DOHH2 (cell line): ENCODE results near the gene VDAC2.

Experiments used
- H3F3A ChIP-seq: fragments of 200-600 bp; sonication (generic), shearing (Covaris generic); 2 replicates; pipeline ENCODE4 v1.6.0; 2016; ENCODE audit warnings: antibody characterized with exemption, mild to moderate bottlenecking; ENCODE audit not compliant: control insufficient read depth, insufficient read depth
- H3K27ac ChIP-seq: fragments of 200-600 bp; sonication (generic); 2 replicates; pipeline ENCODE4 v1.5.1; 2014; ENCODE audit warnings: low read depth, mild to moderate bottlenecking, low read length, moderate library complexity
- H3K27me3 ChIP-seq: fragments of 200-600 bp; sonication (generic); 2 replicates; pipeline ENCODE4 v1.6.1; 2014; ENCODE audit warnings: mild to moderate bottlenecking, low read length, mixed read lengths; ENCODE audit not compliant: control insufficient read depth
- H3K36me3 ChIP-seq: fragments of 200-600 bp; sonication (generic); 2 replicates; pipeline ENCODE4 v1.6.1; 2014; ENCODE audit warnings: mild to moderate bottlenecking, low read length, moderate library complexity, mixed read lengths; ENCODE audit not compliant: control insufficient read depth
- H3K4me1 ChIP-seq: fragments of 200-600 bp; sonication (generic); 2 replicates; pipeline ENCODE4 v1.6.1; 2014; ENCODE audit warnings: mild to moderate bottlenecking, low read length, mixed read lengths; ENCODE audit not compliant: control insufficient read depth
- H3K4me2 ChIP-seq: fragments of 200-600 bp; sonication (generic); 2 replicates; pipeline ENCODE4 v1.6.0; 2014; ENCODE audit warnings: mild to moderate bottlenecking, low read length, moderate library complexity
- H3K4me3 ChIP-seq: fragments of 200-600 bp; sonication (generic); 2 replicates; pipeline ENCODE4 v1.5.1; 2014; ENCODE audit warnings: mild to moderate bottlenecking, low read length, mixed read lengths
- H3K79me2 ChIP-seq: fragments of 200-600 bp; sonication (generic); 2 replicates; pipeline ENCODE4 v1.6.1; 2014; ENCODE audit warnings: mild to moderate bottlenecking, low read length, mixed read lengths; ENCODE audit not compliant: control insufficient read depth
- H3K9me2 ChIP-seq: fragments of 200-600 bp; sonication (generic); replicated peaks from 2 replicates; pipeline ENCODE4 v1.6.1; 2014; ENCODE audit warnings: mild to moderate bottlenecking, low read length, mixed read lengths; ENCODE audit not compliant: control insufficient read depth
- H3K9me3 ChIP-seq: fragments of 200-600 bp; sonication (generic); 2 replicates; pipeline ENCODE4 v1.6.1; 2014; ENCODE audit warnings: antibody characterized with exemption, low read length, mixed read lengths; ENCODE audit not compliant: control insufficient read depth, insufficient read depth
- H4K20me1 ChIP-seq: fragments of 200-600 bp; sonication (generic); 2 replicates; pipeline ENCODE4 v1.6.0; 2014; ENCODE audit warnings: low read depth, mild to moderate bottlenecking, antibody characterized with exemption, low read length, moderate library complexity; ENCODE audit not compliant: control insufficient read depth, insufficient read depth
- CTCF ChIP-seq: fragments of 200-600 bp; sonication (generic); IDR thresholded peaks from one replicate; pipeline ENCODE4 v1.5.1; 2014; ENCODE audit warnings: antibody characterized with exemption, mild to moderate bottlenecking, low read depth, low read length; ENCODE audit not compliant: poor library complexity, severe bottlenecking
- EZH2phosphoT487 ChIP-seq: fragments of 200-600 bp; sonication (generic); IDR thresholded peaks from 2 replicates; pipeline ENCODE4 v1.6.1; 2017; ENCODE audit warnings: borderline replicate concordance, mild to moderate bottlenecking, antibody characterized with exemption, low read length, moderate library complexity, mixed read lengths

VDAC2 gene

DNA sequence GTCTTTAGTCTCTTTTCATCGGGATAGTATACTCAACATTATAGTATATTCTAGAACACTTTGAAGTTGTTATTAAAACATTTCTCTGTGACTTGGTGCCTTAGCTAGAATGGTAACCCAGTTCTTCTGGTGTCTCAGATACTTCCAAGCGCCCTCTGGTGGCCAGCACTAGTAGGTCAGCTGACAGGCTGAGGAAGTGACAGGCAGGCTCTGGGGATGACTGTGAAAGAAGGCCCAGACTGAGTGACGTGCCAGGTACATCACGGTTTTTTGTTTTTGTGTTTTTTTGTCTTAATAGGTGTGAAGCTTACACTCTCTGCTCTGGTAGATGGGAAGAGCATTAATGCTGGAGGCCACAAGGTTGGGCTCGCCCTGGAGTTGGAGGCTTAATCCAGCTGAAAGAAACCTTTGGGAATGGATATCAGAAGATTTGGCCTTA is 20.0 kb downstream of the VDAC2 start:
- Histone ChIP-seq H3F3A (peaks cover 43% of the 10 kb centered on the region), H4K20me1 (0 out of 2 replicates have a peak, but pooled peaks cover 4% of the 10 kb centered on the region), H3K4me2 (no peak overlapping the region), H3K4me3 (no peak overlapping the region), H3K4me1 (peaks cover 23% of the 10 kb centered on the region), H3K27me3 (no peaks in the 10 kb centered on the region), H3K27ac (no peak overlapping the region), H3K36me3 (peaks cover 78% of the 10 kb centered on the region), H3K79me2 (peaks cover 77% of the 10 kb centered on the region), H3K9me3 (no peaks in the 10 kb centered on the region), H3K9me2 (no peaks in the 10 kb centered on the region)
- TF ChIP-seq EZH2phosphoT487 (no peak), CTCF (peak; percentile 97)

GRCh38 chr10:75231672-75232581 is 21.3 kb downstream of the VDAC2 start:
- peaks cover 65% of the 10 kb centered on the region for H3K36me3 ChIP-seq
- H3K79me2 ChIP-seq, result peaks cover 64% of the 10 kb centered on the region
- no peaks in the 10 kb centered on the region for H3K9me2 ChIP-seq
- TF ChIP-seq EZH2phosphoT487, result no peak
- no peak for TF ChIP-seq CTCF
- no peak overlapping the region for H3K4me3 ChIP-seq
- H3K9me3 ChIP-seq, result no peaks in the 10 kb centered on the region
- peaks cover 29% of the 10 kb centered on the region for H3K4me1 ChIP-seq
- H4K20me1 ChIP-seq, result no peaks in the 10 kb centered on the region
- H3K27ac ChIP-seq, result no peak overlapping the region
- no peak overlapping the region for H3K4me2 ChIP-seq
- H3K27me3 ChIP-seq, result no peaks in the 10 kb centered on the region
- peaks cover 42% of the 10 kb centered on the region for H3F3A ChIP-seq

DNA sequence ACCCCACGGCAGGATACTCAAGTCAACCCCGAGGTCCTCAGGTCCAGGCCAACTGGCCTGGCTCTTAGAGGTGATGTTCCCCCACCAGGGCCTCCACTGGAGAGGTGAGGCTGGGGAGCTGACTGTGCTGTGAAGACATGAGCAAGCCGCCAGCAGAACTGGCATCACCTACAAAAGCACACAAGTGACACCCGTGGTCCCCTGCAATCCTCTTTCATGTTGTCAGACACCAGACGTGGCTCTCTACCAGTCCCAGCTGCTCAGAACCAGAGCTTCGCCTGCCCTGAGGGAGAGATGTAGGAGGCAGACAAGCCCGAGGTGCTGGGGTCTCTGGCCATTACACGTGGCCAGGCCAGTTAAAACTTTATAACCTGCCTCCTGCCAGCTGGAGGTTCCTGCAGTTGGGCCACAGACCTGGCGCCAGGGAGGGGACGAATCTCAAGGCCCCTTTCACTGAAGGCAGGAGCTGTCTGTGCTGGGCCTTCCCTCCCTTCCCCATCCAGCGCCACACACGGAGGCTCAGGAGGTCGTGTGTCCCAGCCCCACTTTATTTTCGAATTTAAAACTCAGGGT is 22.9 kb downstream of the VDAC2 start:
- H3F3A ChIP-seq, result peaks cover 38% of the 10 kb centered on the region
- H3K4me3 ChIP-seq, result peak overlapping the region; percentile 84
- peaks cover 54% of the 10 kb centered on the region for H3K36me3 ChIP-seq
- H3K79me2 ChIP-seq, result peaks cover 50% of the 10 kb centered on the region
- no peaks in the 10 kb centered on the region for H4K20me1 ChIP-seq
- peak overlapping the region; percentile 51 for H3K27ac ChIP-seq
- H3K9me2 ChIP-seq, result no peaks in the 10 kb centered on the region
- H3K4me2 ChIP-seq, result peak overlapping the region; percentile 99
- H3K9me3 ChIP-seq, result no peaks in the 10 kb centered on the region
- no peaks in the 10 kb centered on the region for H3K27me3 ChIP-seq
- H3K4me1 ChIP-seq, result peaks cover 29% of the 10 kb centered on the region
- no peak for TF ChIP-seq EZH2phosphoT487
- TF ChIP-seq CTCF, result no peak
